Hematopoietic multipotent progenitor cell treated with erythropoietin and hydrocortisone succinate and interleukin-3 and kit ligand, for 6 days (in vitro differentiated cells): ENCODE results near the gene PPP1R14C.
"Not testable (repeated sequence)": the region's sequence is repeated elsewhere in the genome, so short reads cannot be mapped to it uniquely, and the experiment has no call there.

ENCODE experiments used
- DNase-seq: peaks from one replicate; pipeline ENCODE4 v3.0.0-alpha.2; 2015

The PPP1R14C gene, protein sequence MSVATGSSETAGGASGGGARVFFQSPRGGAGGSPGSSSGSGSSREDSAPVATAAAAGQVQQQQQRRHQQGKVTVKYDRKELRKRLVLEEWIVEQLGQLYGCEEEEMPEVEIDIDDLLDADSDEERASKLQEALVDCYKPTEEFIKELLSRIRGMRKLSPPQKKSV

GRCh38 chr6:150142670-150143515 is at the start of gene PPP1R14C:
TSS of gene PPP1R14C (plus strand) at chr6:150143044. CDS start at chr6:150143193, 149 bp downstream.
- peak; percentile 30 for DNase-seq

- DNase-seq = no peak
Observed at GRCh38 chr6:150093397-150093796, 49.4 kb upstream of the PPP1R14C start.

- DNase-seq = no peak
Observed at GRCh38 chr6:150098155-150098554, 44.7 kb upstream of the PPP1R14C start.

DNA sequence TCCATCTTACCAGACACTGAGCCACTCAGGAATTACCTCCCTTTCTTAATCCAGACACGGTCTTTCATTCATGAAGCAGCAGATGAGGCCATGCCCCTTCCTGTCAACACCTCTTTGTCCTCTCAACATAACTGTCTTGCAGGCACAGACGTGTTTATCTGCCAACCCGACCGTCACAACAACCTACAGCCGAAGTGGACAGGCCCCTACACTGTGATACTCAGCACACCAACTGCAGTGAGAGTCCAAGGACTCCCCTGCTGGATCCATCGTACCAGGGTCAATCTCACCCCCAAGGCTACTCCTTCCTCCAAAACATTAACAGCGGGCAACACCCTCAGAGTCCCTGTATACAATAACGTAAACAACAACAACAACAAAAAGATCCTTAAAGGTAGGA is 43.3 kb upstream of the PPP1R14C start:
- no peak for DNase-seq

DNA sequence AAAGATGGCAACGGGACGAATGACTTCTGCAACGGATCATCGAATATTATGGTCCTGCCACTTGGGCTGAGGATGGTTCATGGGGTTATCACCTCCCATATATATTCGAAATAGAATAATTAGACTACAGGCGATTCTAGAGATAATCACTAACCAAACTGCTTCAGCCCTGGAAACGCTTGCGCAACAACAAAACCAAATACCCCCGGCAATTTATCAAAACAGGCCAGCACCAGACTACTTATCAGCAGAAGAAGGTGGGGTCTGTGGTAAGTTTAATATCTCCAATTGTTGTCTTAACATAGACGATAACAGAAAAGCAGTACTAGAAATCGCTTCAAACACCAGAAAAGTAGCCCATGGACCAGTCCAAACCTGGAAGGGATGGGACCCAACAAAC is 42.9 kb upstream of the PPP1R14C start:
- peak; percentile 23 for DNase-seq

DNA sequence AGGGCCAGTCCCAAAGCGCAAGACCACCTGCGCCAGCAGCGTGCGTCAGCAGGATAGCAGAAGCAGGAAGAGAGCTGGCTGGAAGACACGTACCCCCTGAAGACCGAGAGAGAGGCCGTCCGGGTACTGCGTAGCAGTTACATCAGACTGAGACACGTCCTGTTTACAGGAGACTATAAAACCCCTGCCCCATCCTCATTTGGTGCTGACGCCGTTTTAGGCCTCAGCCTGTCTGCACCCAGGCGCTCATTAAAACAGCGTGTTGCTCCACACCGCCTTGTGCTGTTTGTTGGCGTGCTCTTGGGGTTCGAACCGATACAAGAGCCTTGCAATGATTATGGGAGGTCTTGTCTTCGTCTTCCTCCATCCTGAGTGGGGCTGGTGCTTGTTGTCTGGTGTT is 42.1 kb upstream of the PPP1R14C start:
- DNase-seq = no peak

GRCh38 chr6:150102750-150103270 is 40.0 kb upstream of the PPP1R14C start:
- DNase-seq = no peak

DNA sequence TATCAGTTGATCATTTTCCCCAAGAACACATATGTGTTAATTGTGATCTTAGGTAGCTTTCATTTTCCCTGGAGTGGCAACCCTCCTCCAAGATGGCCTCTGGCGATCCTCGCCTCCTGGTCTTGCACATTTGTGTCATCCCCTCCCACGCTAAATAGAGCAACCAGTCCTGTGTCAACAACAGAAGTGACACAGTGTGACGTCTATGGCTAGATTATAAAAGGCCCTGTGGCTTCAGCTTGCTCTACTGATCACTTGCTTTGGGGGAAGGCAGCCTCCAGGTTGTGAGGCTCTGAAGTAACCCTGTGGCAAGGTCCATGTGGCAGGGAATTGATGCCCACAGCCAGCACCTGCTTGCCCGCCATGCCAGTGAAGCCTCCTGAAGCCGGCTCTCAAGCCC is 30.6 kb upstream of the PPP1R14C start:
- DNase-seq = no peak

GRCh38 chr6:150115769-150116168 is 27.1 kb upstream of the PPP1R14C start:
- DNase-seq = no peak

- DNase-seq = no peak
Observed at GRCh38 chr6:150116200-150116800, 26.5 kb upstream of the PPP1R14C start.

DNA sequence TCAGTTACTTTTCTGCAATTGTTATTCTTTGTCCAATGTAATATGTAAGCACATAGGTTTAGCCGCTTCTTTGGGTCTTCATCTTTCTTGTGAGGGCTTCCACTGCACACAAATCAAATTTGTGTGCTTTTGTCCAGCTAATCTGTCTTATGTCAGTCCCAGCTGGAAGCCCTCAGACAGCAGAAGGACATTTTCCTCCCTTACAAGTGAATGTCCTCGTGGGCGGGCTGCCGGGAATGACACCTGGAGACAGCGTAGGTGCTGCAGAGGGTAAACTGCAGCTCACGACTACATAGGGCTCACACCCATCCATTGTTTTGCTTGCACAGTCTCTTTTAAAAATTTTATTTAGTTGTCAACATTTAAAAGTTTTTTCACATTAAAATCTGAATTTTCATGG is 24.6 kb upstream of the PPP1R14C start:
- DNase-seq = no peak

DNA sequence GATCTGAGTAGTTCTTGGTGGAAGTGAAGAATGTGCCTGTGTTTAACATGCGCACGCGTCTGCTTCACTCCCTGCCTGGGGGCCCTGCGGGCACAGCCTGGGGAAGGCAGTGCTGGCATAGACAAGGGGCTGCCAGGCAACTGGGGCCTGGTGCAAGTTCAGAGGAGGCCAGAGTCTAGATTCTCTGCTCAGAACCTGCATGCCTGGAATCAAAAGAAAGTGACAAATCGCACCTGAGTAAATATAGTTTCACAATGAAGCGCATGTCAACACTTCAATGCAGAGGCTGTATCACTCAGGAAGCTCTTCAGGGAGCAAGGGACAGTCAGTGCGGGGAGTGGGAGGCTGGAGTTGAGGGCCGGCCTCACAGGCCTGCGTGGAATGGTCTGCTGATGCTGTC is 24.2 kb upstream of the PPP1R14C start:
- no peak for DNase-seq

DNA sequence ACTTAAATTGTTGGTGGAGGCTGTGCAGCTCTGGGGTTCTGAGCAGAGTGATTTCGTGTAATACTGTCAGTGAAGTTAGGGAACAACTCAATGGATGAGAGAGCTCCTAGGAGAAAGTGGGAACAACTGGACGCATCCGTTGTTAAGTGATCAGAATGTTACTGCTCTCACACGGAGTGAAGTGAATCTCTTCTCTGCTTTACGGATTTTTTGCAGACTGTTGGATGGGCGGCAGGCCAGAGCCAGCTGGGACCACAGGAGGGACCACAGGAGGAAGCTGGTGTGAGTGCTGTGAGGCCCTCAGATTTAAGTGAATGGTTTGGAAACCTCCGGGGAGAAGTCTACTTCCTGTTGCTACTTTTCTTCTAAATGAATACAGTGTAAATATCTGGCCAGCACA is 23.7 kb upstream of the PPP1R14C start:
- peak; percentile 40 for DNase-seq

DNA sequence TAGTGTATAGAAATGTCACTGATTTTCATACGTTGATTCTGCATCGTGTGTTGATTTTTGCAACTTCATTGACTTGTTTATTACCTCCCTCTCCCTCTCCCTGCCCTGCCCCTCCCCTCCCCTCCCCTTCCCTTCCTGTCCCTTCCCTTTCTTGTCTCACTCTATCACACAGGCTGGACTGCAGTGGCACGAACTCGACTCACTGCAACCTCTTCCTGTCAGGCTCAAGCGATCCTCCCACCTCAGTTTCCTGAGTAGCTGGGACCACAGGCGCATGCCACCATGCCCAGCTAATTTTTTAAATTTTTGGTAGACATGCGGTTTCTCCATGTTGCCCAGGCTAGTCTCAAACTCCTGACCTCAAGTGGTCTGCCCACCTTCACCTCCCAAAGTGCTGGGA is 19.2 kb upstream of the PPP1R14C start:
- DNase-seq = no peak

GRCh38 chr6:150124235-150124634 is 18.6 kb upstream of the PPP1R14C start:
- DNase-seq = no peak

- no peak for DNase-seq
Observed at GRCh38 chr6:150126641-150127291, 16.1 kb upstream of the PPP1R14C start.

- DNase-seq = no peak
Observed at GRCh38 chr6:150128425-150128824, 14.4 kb upstream of the PPP1R14C start.

DNA sequence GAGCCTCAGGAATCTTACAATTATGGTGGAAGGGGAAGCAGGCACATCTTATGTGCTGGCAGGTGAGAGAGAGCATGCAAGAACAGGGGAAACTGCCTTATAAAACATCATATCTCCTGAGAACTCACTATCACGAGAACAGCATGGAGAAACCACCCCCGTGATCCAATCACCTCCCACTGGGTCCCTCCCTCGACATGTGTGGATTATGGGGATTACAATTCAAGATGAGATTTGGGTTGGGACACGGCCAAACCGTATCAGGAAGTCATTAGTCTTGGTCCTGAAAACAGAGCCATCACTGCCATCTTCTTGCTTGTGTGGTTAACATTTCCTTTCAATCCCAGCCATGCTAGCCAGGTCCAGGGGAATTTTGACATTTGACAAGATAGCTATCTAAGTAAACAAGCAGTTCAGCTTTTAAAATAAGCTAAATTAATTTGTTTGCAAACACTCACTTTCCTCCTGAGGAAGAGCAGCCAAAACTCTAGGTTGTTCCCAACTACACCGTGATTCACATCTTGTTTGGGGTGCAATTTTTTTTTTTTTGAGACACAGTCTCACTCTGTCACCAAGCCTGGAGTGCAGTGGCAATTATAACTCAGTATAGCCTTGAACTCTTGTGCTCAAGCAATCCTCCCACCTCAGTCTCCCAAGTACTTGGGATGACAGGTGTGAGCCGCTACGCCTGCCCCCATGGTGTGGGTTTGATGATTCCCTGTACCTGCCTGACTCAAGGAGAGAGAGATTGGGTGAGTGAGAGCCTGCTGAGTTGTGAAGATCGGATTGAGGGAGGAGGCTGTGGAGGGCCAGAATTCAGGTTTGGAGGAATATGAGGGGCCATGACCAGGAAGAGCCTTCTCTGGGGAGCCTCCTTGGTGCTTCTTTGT is 13.0 kb upstream of the PPP1R14C start:
- DNase-seq = no peak

DNA sequence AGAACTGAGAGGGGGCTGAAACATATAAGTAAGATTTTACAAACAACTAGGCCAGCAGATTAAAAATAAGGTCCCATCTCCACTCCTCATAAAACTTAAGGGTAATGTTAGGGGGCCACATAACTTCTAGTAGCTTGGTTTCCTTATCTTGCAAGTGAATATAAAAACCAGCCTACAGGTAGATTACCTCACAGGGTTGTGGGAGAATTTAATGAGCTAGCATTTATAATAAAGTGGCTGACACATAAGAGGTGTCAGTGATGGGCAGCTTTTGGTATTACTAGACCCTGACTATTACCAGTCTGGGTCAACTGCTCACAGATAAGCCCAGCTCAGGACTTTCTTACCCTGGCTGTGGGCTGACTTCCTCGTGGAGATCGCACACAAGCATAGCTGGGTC is 9.2 kb upstream of the PPP1R14C start:
- DNase-seq = no peak

DNA sequence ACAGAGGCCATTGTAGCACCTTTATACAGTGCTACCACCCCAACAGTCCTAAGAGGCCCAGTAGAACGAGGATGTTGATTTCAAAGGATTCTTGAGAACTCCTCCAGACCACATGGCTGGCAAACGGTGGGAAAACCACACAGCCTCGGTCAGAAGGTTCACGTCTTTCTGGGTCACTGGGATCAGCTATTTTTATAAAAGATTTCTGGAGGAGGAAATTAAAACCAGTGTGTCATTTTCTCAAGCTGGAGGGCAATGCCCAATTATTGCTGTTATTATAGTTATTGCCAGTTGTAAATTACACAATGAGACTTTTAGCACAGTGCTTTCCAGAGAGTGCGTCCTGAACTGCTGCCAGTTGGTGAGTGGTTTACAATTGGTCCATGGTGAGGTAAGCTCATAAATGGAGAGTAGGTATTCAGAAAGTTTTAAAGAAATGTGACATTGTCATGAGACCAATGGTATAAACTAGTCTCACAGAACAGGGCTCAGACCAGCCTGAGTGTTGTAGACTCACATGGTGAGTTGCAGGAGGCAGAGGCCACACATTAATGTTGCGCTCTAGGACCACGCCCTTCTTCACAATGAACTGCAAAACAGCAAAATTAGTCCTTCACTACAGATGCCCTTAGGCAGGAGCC is 8.4 kb upstream of the PPP1R14C start:
- DNase-seq = no peak

DNA sequence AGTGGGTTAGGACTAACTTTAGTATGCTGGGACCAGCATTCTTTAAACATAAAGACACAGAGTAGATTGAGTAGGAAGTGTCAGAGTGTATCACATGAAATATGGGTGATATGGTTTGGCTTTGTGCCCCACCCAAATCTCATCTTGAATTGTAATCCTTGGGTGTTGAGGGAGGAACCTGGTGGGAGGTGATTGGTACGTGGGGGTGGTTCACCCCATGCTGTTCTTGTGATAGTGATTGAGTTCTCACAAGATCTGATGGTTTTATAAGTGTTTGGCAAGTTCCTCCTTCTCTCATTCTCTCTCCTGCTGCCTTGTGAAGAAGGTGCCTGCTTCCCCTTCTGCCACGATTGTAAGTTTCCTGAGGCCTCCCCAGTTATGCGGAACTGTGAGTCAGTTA is 5.1 kb upstream of the PPP1R14C start:
- not testable (repeated sequence) for DNase-seq

- DNase-seq = no peak
Observed at GRCh38 chr6:150138638-150139037, 4.2 kb upstream of the PPP1R14C start.
